ENCODE results near the gene ITGA1. TPM values are rescaled to one million over a fixed set of nuclear protein-coding genes. Genes with fewer than 3 reads are reported as not detected.

ITGA1 gene
- total RNA-seq, 1 donor from 2014 or later: 42.7 TPM

DNA sequence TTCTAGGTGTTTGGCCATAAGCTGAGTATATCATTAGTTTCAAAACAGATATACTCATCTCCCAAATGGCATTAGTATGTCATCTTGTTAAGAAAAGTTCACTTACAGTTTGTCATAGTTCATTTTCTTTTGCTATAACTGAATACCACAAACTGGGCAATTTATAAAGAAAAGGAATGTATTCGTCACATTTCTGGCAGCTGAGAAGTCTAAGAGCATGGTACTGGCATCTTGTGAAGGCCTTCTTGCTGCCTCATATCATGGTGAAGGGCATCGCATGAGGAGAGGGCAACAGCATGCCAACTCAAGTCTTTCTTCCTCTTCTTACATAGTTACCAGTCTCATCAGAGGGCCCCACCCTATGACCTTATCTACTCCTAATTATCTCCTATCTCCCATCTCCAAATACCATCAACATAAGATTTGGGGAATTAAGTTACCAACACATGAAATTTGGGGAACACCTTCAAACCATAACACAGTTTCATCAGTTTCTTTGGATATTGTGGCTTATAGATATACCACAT is 20.4 kb upstream of the ITGA1 start:
- TF ChIP-seq, protein P1, sequence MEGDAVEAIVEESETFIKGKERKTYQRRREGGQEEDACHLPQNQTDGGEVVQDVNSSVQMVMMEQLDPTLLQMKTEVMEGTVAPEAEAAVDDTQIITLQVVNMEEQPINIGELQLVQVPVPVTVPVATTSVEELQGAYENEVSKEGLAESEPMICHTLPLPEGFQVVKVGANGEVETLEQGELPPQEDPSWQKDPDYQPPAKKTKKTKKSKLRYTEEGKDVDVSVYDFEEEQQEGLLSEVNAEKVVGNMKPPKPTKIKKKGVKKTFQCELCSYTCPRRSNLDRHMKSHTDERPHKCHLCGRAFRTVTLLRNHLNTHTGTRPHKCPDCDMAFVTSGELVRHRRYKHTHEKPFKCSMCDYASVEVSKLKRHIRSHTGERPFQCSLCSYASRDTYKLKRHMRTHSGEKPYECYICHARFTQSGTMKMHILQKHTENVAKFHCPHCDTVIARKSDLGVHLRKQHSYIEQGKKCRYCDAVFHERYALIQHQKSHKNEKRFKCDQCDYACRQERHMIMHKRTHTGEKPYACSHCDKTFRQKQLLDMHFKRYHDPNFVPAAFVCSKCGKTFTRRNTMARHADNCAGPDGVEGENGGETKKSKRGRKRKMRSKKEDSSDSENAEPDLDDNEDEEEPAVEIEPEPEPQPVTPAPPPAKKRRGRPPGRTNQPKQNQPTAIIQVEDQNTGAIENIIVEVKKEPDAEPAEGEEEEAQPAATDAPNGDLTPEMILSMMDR (IDR thresholded peaks at IDR 0.05): no peak
- intact Hi-C loops (cut with DNase I): no loop called here
- Histone ChIP-seq H3K27me3 (no peaks in the 10 kb centered on the region), H3K36me3 (no peaks in the 10 kb centered on the region), H3K4me1 (peaks cover 0 to 2% of the 10 kb centered on the region in 2 donors), H3K4me3 (no peak overlapping the region), H3K9me3 (no peaks in the 10 kb centered on the region), H3K27ac (no peak overlapping the region)
- DNase-seq (ENCODE audit: low spot score in 2 of 2): no peak

DNA sequence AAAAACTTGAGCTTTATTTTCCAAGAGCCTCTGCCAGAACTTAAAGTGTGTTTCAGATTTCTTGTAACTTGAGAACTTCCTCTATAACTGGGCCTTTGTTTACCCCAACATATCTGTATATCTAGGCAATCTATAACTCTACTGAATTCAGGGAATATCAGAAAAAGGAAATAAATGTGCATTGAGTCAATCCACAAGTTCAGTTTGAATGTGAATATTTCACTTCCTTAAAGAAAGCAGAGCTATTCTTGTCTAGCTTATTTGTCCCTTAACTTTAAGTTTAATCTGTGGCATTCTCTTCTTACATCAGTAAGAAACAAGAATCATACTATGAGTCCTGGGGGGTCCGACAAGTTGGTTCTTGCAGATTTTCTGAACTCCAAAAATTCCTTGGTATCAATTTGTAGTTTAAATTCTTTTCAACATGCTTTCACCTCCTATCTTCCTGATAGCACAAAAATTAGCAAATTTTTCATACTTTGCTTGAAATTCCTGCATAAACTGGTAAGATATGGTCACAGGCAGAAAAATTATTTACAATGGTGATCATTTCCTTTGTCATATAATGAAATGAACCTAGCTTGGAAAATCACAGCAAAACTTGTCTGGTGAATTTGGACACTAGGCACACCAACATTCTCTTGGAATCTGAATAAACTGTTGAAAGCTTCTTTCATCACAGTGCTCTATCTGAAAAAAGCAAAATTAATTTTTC is 19.8 kb upstream of the ITGA1 start:
- intact Hi-C loops (cut with DNase I): no loop called here
- no peaks in the 10 kb centered on the region for H3K27me3 ChIP-seq
- H3K9me3 ChIP-seq: no peaks in the 10 kb centered on the region

DNA sequence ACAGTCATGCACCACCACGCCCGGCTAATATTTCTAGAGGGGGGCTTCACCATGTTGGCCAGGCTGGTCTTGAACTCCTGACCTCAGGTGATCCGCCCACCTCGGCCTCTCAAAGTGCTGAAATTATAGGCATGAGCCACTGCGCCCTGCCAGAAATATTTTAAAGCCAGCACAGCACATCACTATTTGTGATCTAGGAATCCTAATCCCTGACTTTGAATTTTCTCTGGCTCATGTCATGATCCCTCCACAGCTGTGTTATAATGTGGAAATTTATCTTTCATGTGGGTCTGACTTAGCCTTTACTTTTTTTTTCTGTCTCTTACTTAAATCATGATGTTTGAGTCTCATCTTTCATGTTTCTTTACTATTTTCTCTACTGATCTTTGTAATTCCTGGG is 18.7 kb upstream of the ITGA1 start:
- peaks cover 0 to 2% of the 10 kb centered on the region in 2 donors for H3K4me1 ChIP-seq
- no peaks in the 10 kb centered on the region for H3K9me3 ChIP-seq
- no peaks in the 10 kb centered on the region for H3K36me3 ChIP-seq
- intact Hi-C loops (cut with DNase I): no loop called here
- DNase-seq (ENCODE audit: low spot score in 2 of 2): no peak
- no peaks in the 10 kb centered on the region for H3K27me3 ChIP-seq
- H3K4me3 ChIP-seq: no peak overlapping the region
- H3K27ac ChIP-seq: no peak overlapping the region
- TF ChIP-seq, protein P1 (IDR thresholded peaks at IDR 0.05): no peak

More for the DNA sequence above, 19.8 kb upstream of the ITGA1 start:
- Histone ChIP-seq H3K27ac (no peak overlapping the region), H3K4me1 (peaks cover 0 to 2% of the 10 kb centered on the region in 2 donors), H3K36me3 (no peaks in the 10 kb centered on the region), H3K4me3 (no peak overlapping the region)
- TF ChIP-seq, protein P1 (IDR thresholded peaks at IDR 0.05): no peak
- DNase-seq (ENCODE audit: low spot score in 2 of 2): no peak

DNA sequence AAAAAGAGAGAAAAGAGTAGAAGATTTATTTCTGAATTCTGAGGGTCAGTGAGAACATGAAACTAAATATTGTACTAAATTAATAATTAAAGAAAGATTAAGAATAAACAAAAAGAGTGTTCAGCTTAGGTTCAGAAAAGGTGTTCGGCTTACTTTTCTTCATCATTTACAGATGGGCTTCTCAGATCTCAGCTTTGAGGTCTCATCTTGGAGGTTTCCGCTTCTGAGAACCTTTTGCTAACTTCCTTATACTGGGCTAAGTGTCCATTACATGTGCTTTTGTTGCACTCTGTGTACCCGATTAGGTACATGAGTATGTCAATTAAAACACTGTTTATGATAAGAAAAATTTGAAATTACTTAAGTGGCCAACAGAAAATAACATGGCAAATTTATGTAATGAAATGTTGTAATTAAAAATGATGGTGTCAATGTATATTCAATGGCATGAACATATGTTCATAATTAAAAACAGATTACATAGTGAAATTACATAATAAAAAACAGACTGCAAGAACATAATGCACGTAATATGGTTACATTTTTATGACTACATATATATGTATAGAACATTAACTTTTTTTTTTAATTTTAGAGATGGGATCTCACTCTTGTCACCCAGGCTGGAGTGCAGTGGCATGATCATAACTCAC is 17.3 kb upstream of the ITGA1 start:
- Histone ChIP-seq H3K4me1 (peaks cover 0 to 2% of the 10 kb centered on the region in 2 donors), H3K36me3 (no peaks in the 10 kb centered on the region), H3K27ac (no peak overlapping the region), H3K9me3 (no peaks in the 10 kb centered on the region), H3K27me3 (no peaks in the 10 kb centered on the region), H3K4me3 (no peak overlapping the region)
- TF ChIP-seq, protein P1 (IDR thresholded peaks at IDR 0.05): no peak
- intact Hi-C loops (cut with DNase I): no loop called here
- DNase-seq (ENCODE audit: low spot score in 2 of 2): no peak

DNA sequence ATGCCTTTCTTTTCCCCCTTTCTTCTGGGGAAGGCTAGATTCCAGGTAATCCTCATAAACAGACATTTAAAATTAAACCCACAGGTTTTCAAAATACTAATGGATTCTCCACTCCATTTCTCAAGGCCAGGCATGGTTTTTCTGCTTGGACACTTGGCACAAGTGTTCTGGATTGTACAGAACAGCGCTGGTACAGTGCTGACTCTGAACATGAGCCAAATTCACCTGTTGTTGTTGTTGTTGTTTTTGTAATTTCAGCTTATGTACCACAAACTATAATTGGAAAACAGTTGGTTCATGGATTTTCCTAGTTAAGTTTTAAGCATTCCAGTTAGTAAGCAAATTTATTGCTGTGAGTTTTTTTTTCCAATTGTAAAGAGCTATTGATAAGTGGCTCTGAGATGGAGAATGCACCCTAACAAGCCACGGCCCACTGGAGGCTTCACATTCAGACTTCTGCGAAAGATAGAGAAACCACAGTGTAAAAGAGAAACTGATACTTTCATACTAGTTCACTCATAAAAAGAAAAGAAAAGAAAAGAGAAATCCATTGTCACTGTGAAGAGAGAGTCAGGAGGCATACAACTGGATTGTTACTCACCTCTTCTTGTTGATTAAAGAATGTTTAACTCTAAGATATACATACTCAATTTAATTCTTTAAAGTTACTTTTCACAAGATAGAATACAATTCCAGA is 16.2 kb upstream of the ITGA1 start:
- H3K27me3 ChIP-seq: no peaks in the 10 kb centered on the region
- H3K27ac ChIP-seq: no peak overlapping the region
- no peaks in the 10 kb centered on the region for H3K9me3 ChIP-seq
- H3K4me3 ChIP-seq: no peak overlapping the region
- no peaks in the 10 kb centered on the region for H3K36me3 ChIP-seq
- peaks cover 0 to 2% of the 10 kb centered on the region in 2 donors for H3K4me1 ChIP-seq
- intact Hi-C loops (cut with DNase I): no loop called here
- DNase-seq (ENCODE audit: low spot score in 2 of 2): no peak
- TF ChIP-seq, protein P1 (IDR thresholded peaks at IDR 0.05): no peak

All from ascending aorta (tissue), 2 donors.